HG03064 (cell line): ENCODE data around the gene VPS9D1.
A peak's percentile ranks its signal among the peaks of the same experiment; 100 is the strongest.

Experiments used
- ATAC-seq: cut with Tn5 transposase; IDR thresholded peaks from one replicate; pipeline ENCODE4 v1.9.1; 2021; ENCODE audit warnings: low read depth; ENCODE audit not compliant: unreplicated experiment

VPS9D1 gene

GRCh38 chr16:89720813-89721545, at the start of gene VPS9D1, which contains the start of gene ZNF276:
Gene VPS9D1, minus strand, starts transcription at chr16:89720898. Its CDS starts 37 bp downstream, at chr16:89720861.
Gene ZNF276, plus strand, starts transcription at chr16:89721537. Its CDS starts 104 bp downstream, at chr16:89721641.
- ATAC-seq = peak; percentile 48

DNA sequence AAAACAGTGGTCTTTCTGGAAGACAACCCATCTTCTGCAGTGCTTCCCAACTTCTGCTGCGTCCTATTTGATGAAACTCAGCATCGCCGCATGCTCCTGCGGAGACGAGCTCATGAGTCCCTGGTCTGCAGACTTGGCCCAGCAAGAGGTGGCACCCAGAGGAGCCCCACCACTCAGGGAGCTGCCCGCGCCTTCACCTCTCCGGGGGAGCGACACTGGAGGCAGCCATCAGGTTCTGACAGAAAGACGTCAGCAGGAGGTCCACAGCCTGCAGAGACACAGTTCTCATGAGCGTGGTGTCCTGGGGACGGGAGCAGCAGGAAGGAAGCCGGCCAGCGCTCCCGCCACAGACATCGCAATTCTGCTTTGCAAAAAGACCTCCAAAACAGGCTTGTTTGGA, 49.7 kb upstream of the VPS9D1 start:
- ATAC-seq = no peak

DNA sequence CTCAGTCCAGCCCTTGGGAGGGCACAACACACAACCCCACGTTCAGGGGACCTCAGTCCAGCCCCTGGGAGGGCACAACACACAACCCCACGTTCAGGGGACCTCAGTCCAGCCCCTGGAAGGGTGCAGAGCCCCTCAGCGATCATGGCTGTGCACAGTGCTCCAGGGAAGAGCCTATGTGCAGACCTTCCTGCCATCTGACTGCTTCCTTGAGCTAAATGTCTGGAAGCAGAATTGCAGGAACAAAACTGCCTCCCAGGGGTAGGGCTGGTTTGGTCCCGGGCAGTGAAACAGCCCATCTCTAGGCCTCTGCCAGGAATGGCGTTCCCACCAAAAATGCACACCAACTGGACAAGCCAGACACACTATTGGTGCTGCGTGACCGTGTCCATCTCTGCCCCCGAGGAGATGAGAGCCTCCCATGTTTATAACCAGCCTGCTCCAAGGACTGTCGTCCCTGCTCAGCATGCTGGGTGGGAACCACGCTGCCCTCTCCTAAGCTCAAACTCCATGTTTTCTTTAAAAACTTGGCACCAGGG, 44.7 kb upstream of the VPS9D1 start:
- no peak for ATAC-seq

GRCh38 chr16:89764711-89765201, 44.1 kb upstream of the VPS9D1 start:
- ATAC-seq = peak; percentile 91

GRCh38 chr16:89761304-89761922, 40.7 kb upstream of the VPS9D1 start:
- no peak for ATAC-seq

- ATAC-seq = no peak
Observed at GRCh38 chr16:89759746-89760340, 39.1 kb upstream of the VPS9D1 start.

DNA sequence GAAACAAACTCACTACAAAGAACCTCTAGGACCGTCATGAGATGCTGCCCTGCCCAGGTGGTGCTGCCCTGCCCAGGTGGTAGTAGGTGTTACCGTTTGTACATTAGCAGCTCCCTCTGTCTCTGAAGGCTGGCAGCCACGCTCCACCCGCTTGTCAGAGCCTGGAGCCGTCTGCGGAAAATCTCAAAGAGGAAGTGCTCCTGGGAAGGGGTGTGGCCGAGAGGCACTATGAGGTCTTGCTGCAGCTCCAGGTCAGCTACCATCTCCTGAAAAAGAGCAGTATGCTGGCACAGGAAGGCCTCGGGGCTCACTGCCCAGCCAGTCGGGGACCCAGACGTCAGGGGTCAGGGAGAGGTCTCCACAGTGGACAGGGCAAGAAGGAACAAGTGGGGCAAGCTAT, 28.9 kb upstream of the VPS9D1 start:
- ATAC-seq = no peak

DNA sequence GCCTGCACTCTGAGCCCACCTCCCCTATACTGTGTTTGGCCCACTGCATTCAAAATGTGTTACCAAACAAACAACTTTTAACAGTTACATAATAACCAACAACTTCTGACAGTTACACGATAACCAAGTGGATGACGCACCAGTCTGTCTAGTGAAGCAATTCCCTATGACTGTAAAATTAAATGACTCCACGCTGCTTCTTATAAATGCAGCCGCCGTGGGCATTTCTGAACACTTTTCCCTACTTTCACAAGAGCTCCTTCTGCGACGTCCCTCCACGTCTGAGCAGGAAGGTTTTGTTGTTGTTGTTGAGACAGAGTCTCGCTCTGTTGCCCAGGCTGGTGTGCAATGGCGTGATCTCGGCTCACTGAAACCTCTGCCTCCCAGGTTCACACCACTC, 28.2 kb upstream of the VPS9D1 start:
- ATAC-seq = no peak

GRCh38 chr16:89748076-89748475, 27.4 kb upstream of the VPS9D1 start:
- ATAC-seq = no peak

DNA sequence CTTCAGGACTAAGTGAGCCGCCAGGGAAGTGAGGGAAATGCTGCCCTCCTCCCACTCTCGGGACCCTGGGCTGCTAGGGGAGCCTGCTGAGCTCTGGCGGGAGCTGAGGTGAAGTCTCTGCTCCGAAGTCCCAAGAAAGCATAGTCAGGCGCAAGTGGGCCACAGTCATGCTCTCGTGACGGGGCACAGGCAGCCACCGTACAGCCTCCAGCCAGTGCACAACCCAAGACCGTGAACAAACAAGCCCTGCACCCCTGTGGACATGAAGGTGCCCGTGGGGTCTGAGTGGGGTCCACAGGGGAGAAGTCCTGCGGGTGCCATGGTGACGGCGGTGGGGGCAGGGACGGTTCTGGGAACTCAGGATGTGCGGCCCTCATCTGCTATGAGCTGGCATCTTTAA, 25.3 kb upstream of the VPS9D1 start:
- ATAC-seq = no peak

- ATAC-seq = no peak
Observed at GRCh38 chr16:89744813-89745212, 24.1 kb upstream of the VPS9D1 start.

DNA sequence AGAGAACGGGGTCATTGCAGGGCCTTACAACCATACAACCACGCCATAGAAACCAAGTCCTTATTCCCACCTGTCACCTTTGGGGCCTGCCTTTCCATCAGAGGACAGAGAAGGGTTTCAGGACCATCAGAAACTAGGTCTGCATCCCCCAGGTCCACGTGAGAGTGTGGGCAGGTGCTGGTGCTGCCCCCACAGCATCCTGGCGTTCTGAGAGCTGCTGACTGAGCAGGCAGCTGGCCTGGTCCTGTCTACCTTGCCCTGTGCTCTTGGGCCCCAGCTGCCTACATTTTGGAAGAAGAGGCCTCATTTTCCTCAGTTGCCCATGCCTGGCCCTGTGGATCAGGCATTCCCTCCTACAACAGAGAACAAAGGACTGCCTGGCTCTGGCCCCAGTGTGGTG, 22.2 kb upstream of the VPS9D1 start:
- ATAC-seq = no peak

GRCh38 chr16:89741342-89742014, 20.8 kb upstream of the VPS9D1 start:
- ATAC-seq = no peak

DNA sequence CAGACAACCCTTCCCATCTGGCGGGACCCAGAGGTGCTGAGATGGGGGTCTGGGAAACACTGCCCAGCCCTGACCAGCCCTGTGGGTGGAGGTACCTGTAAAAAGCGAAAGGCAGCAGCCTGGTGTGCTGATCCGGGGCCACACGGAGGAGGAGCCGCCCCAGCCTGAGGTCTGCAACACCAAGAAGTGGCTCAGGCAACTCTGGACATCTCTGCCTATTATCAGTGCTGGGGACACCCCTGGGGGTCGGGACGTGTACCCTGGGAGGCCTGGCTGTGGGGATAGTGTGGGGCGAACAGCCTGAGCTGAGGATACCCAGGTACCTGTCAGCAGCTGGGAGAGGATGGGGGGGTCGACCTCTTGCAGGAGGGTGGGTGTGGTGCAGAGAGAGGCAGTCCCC, 18.7 kb upstream of the VPS9D1 start:
- no peak for ATAC-seq

GRCh38 chr16:89738538-89739317, 18.0 kb upstream of the VPS9D1 start:
- no peak for ATAC-seq

DNA sequence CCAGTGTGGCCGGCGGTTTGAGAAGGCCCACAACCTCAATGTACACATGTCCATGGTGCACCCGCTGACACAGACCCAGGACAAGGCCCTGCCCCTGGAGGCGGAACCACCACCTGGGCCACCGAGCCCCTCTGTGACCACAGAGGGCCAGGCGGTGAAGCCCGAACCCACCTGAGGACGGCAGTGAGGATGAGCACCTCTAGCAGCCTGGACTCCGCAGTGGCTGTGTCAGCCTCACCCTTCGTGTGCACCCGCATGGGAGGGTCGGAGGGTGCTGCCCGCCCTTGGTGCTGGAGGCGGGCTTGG, 17.3 kb upstream of the VPS9D1 start:
- ATAC-seq = no peak

DNA sequence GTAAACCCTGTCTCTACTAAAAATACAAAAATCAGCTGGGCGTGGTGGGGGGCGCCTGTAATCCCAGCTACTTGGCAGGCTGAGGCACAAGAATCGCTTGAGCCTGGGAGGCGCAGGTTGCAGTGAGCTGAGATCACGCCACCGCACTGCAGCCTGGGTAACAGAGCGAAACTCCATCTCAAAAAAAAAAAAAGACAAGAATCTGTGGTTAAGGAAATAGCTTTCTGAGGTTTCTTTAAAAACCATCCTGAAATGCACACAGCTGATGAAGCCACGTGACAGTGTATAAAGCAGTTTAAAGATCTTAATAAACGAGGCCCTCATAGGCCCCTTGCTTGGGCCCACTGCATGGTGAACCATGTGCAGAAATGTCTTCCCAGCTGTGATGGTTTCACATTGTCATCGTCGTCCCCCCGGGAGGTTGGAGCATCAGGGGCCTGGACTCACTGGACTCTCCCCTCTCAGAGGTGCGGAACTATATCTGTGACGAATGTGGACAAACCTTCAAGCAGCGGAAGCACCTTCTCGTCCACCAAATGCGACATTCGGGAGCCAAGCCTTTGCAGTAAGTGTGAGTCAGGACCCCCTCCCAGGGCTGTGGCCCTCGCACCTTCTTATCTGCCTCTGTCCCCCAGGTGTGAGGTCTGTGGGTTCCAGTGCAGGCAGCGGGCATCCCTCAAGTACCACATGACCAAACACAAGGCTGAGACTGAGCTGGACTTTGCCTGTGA, 16.8 kb upstream of the VPS9D1 start:
- no peak for ATAC-seq

DNA sequence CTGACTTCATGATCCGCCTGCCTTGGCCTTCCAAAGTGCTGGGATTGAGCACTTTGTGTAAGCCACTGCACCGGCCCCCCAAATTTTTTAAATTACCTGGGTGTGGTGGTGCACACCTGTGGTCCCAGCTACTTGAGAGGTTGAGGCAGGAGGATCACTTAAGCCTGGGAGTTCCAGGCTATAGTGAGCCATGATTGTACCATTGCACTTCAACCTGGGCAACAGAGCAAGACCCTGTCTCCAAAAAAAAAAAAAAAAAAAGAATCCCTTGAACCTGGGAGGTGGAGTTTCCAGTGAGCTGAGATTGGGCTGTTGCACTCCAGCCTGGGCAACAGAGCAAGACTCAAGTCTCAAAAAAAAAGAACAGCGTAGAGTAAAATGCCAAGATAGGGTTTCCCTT, 15.9 kb upstream of the VPS9D1 start:
- ATAC-seq = no peak

DNA sequence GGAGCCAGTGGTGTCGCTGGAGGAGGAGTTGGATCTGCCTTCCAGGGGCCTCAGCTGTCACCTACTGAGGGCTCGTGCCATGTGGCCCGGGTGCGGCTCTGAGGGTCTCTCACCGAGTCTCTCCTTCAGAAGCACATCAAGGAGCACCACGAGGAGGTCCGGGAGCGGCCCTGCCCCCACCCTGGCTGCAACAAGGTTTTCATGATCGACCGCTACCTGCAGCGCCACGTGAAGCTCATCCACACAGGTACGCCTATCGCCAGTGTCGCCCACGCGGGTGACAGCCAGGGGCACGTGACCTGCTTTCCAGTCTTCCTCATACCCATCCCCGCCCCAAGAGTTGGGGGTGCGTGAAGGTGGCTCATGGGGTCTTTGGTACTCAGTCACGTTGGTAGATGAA, 13.1 kb upstream of the VPS9D1 start:
- ATAC-seq = no peak

DNA sequence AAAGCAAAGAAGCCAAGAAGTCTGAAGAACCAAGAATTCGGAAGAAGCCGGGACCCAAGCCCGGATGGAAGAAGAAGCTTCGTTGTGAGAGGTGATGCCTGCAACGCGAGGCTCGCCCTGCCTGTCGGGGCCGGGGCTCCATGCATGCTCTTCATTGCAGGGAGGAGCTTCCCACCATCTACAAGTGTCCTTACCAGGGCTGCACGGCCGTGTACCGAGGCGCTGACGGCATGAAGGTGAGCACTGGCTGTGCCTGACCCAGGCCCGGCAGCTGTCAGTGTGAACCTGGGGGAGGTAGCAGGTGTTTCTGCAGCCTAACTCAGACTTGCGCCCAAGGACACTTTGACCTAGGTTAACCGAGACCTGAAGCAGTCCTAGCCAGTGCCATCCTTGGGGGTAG, 12.6 kb upstream of the VPS9D1 start:
- ATAC-seq = no peak
